A549 (cell line): Measurements from ENCODE around the gene NTRK2. TPM values are rescaled to one million over a fixed set of nuclear protein-coding genes. Genes with fewer than 3 reads are reported as not detected.

ENCODE experiments used
- ATAC-seq, 2 experiments: fragments of 200-7000 bp in 1 of 2; fragments of >200 bp in 1 of 2; cut with Nextera tagmentation in 1 of 2; cut with Tn5 transposase in 1 of 2; 3 replicates each; pipeline versions ENCODE4 v1.8.0 to v1.9.1; 2018 to 2020; ENCODE audit warnings: mild to moderate bottlenecking in 1 of 2, moderate library complexity in 1 of 2
- CTCF ChIA-PET: fragments of 300-600 bp; sonication (Branson Sonifier 250); formaldehyde crosslinking; extraction: SDS; loops from one replicate; lab custom pipeline; 2021; ENCODE audit warnings: antibody characterized with exemption, inconsistent platforms; lab: Yijun Ruan, JAX
- POLR2A ChIA-PET: fragments of 350-600 bp; formaldehyde crosslinking; extraction: SDS; loops from one replicate; lab custom pipeline; 2021; ENCODE audit warnings: antibody characterized with exemption, inconsistent platforms; lab: Yijun Ruan, JAX
- DNase-seq, 2 experiments: peaks; one replicate each; pipeline versions ENCODE4 v3.0.0 to v3.0.0-alpha.2; 2011 to 2016; ENCODE audit warnings: low read depth in 1 of 2, low spot score in 1 of 2
- FAIRE-seq: peaks from 2 replicates; lab custom pipeline; 2011; peaks lifted over from hg19 to GRCh38; lab: Jason Lieb, UNC
- H3K27ac ChIP-seq, 2 experiments: fragments of >200 bp; sonication (Bioruptor Twin); formaldehyde crosslinking; 3 replicates each; pipeline ENCODE4 v1.5.1; 2016 to 2017
- H3K4me1 ChIP-seq: fragments of >200 bp; sonication (Bioruptor Twin); formaldehyde crosslinking; 3 replicates; pipeline ENCODE4 v1.6.1; 2016
- H3K4me2 ChIP-seq: fragments of >200 bp; sonication (Bioruptor Twin); formaldehyde crosslinking; 3 replicates; pipeline ENCODE4 v1.6.1; 2016
- H3K4me3 ChIP-seq: fragments of >200 bp; sonication (Bioruptor Twin); formaldehyde crosslinking; 3 replicates; pipeline ENCODE4 v1.5.1; 2016
- H3K9me3 ChIP-seq: fragments of >200 bp; sonication (Bioruptor Twin); formaldehyde crosslinking; 3 replicates; pipeline ENCODE4 v1.6.1; 2016
- BCL3 ChIP-seq: fragments of >200 bp; sonication (Bioruptor Twin); formaldehyde crosslinking; IDR thresholded peaks from 3 replicates; pipeline ENCODE4 v1.6.1; 2016
- BHLHE40 ChIP-seq: IDR thresholded peaks from 2 replicates; pipeline ENCODE4 v1.6.1; 2012; ENCODE audit warnings: low read depth, low read length, inconsistent platforms
- CBX8 ChIP-seq: fragments of 200-600 bp; sonication (generic); IDR thresholded peaks from 2 replicates; pipeline ENCODE4 v1.6.1; 2016
- CHD4 ChIP-seq: fragments of 200-600 bp; sonication (generic); IDR thresholded peaks from 2 replicates; pipeline ENCODE4 v1.6.1; 2016; ENCODE audit warnings: antibody characterized with exemption, mild to moderate bottlenecking, borderline replicate concordance
- EHF ChIP-seq: fragments of 250-450 bp; sonication (Bioruptor Pico); IDR thresholded peaks from 2 replicates; pipeline ENCODE4 v1.5.0; 2020; ENCODE audit warnings: mild to moderate bottlenecking
- ESRRA ChIP-seq: fragments of 150-350 bp; IDR thresholded peaks from 2 replicates; pipeline ENCODE4 v1.6.1; 2014; ENCODE audit warnings: mild to moderate bottlenecking, low read length, borderline replicate concordance
- FOSB ChIP-seq: fragments of 250-450 bp; sonication (Bioruptor Pico); IDR thresholded peaks from 2 replicates; pipeline ENCODE4 v1.5.0; 2020; ENCODE audit warnings: mild to moderate bottlenecking, moderate library complexity
- FOSL2 ChIP-seq, 2 experiments: fragments of 450-650 bp in 1 of 2; fragments of >200 bp in 1 of 2; sonication (Bioruptor Twin) in 1 of 2; formaldehyde crosslinking; IDR thresholded peaks; 2 replicates each; pipeline versions ENCODE4 v1.5.0 to v1.6.1; 2016 to 2020; ENCODE audit warnings: mild to moderate bottlenecking in 1 of 2, moderate library complexity in 1 of 2
- HDAC2 ChIP-seq: fragments of 200-600 bp; sonication (generic); IDR thresholded peaks from 2 replicates; pipeline ENCODE4 v1.6.1; 2016
- HES2 ChIP-seq: fragments of >200 bp; sonication (Bioruptor Twin); formaldehyde crosslinking; IDR thresholded peaks from 2 replicates; pipeline ENCODE4 v1.6.1; 2016
- HOXA7 ChIP-seq: fragments of 250-450 bp; sonication (Bioruptor Pico); IDR thresholded peaks from 2 replicates; pipeline ENCODE4 v1.5.0; 2020; ENCODE audit warnings: mild to moderate bottlenecking, moderate library complexity
- HOXB13 ChIP-seq: fragments of 250-450 bp; sonication (Bioruptor Pico); IDR thresholded peaks from 2 replicates; pipeline ENCODE4 v1.5.0; 2020; ENCODE audit warnings: low read depth, mild to moderate bottlenecking, moderate library complexity
- HOXB5 ChIP-seq: fragments of 250-450 bp; sonication (Bioruptor Pico); IDR thresholded peaks from 2 replicates; pipeline ENCODE4 v1.5.0; 2020; ENCODE audit warnings: mild to moderate bottlenecking, moderate library complexity
- JUN ChIP-seq, 2 experiments: fragments of >200 bp; sonication (Bioruptor Twin); formaldehyde crosslinking; IDR thresholded peaks; 2 replicates in 1 of 2; 3 replicates in 1 of 2; pipeline ENCODE4 v1.6.1; 2016 to 2017
- JUNB ChIP-seq: fragments of >200 bp; sonication (Bioruptor Twin); formaldehyde crosslinking; IDR thresholded peaks from 2 replicates; pipeline ENCODE4 v1.6.1; 2016
- KDM5A ChIP-seq: fragments of 200-600 bp; sonication (generic); IDR thresholded peaks from 2 replicates; pipeline ENCODE4 v1.6.1; 2016; ENCODE audit warnings: antibody characterized with exemption, mild to moderate bottlenecking
- MAFK ChIP-seq: fragments of 450-650 bp; IDR thresholded peaks from 2 replicates; pipeline ENCODE4 v1.6.1; 2014; ENCODE audit not compliant: partially characterized antibody
- MAZ ChIP-seq: fragments of 150-350 bp; IDR thresholded peaks from 2 replicates; pipeline ENCODE4 v1.6.1; 2014; ENCODE audit warnings: antibody characterized with exemption, low read depth, low read length, borderline replicate concordance
- POLR2A ChIP-seq: IDR thresholded peaks from 2 replicates; pipeline ENCODE4 v1.6.1; 2012; ENCODE audit warnings: mild to moderate bottlenecking, low read length
- RAD21 ChIP-seq, 2 experiments: fragments of >200 bp in 1 of 2; sonication (Bioruptor Twin) in 1 of 2; formaldehyde crosslinking in 1 of 2; IDR thresholded peaks in 1 of 2; conservative IDR thresholded peaks in 1 of 2; 2 replicates in 1 of 2; 3 replicates in 1 of 2; pipeline ENCODE4 v1.6.1; 2012 to 2018; ENCODE audit warnings: inconsistent platforms in 1 of 2
- RARB ChIP-seq: fragments of 250-450 bp; sonication (Bioruptor Pico); IDR thresholded peaks from 2 replicates; pipeline ENCODE4 v1.8.0; 2021; ENCODE audit warnings: mild to moderate bottlenecking, moderate library complexity
- RCOR1 ChIP-seq: fragments of 150-350 bp; IDR thresholded peaks from 2 replicates; pipeline ENCODE4 v1.6.1; 2014; ENCODE audit warnings: antibody characterized with exemption, low read length, low read depth
- SREBF2 ChIP-seq: fragments of 450-650 bp; IDR thresholded peaks from 2 replicates; pipeline ENCODE4 v1.6.1; 2014; ENCODE audit warnings: mild to moderate bottlenecking, moderate library complexity
- TFCP2L1 ChIP-seq: fragments of 250-450 bp; sonication (Bioruptor Pico); IDR thresholded peaks from 2 replicates; pipeline ENCODE4 v1.5.0; 2021; ENCODE audit warnings: mild to moderate bottlenecking
- USF2 ChIP-seq: fragments of 450-650 bp; IDR thresholded peaks from 2 replicates; pipeline ENCODE4 v1.6.1; 2014; ENCODE audit warnings: antibody characterized with exemption
- ZC3H11A ChIP-seq: fragments of 450-650 bp; IDR thresholded peaks from 2 replicates; pipeline ENCODE4 v1.6.1; 2014; ENCODE audit warnings: antibody characterized with exemption, mild to moderate bottlenecking
- ZFP36 ChIP-seq: fragments of 450-650 bp; IDR thresholded peaks from 2 replicates; pipeline ENCODE4 v1.6.1; 2014; ENCODE audit warnings: borderline replicate concordance; ENCODE audit not compliant: partially characterized antibody
- ZNF302 ChIP-seq: fragments of 250-450 bp; sonication (Bioruptor Pico); IDR thresholded peaks from 2 replicates; pipeline ENCODE4 v1.9.0; 2021; ENCODE audit warnings: inconsistent platforms, mild to moderate bottlenecking, moderate library complexity
- WGBS: methylation state at CpG from one replicate; pipeline ENCODE4 v1.1.6; 2017; ENCODE audit errors: missing lambda C conversion rate; 5-methylcytosine and 5-hydroxymethylcytosine counted together
- polyA plus RNA-seq, 4 experiments: library from polyadenylated mRNA; depleted of rRNA in 3 of 4; stranded (reverse); fragments of >200 nt; fragmentation: RNase III in 1 of 4; extraction: RNeasy Plus Mini Kit Qiagen cat#74134 plus additional on column Dnase treatment in 1 of 4; gene quantifications; 2 replicates in 3 of 4; 3 replicates in 1 of 4; pipeline ENCODE4 v1.2.3, GENCODE V29; 2011 to 2017

NTRK2 gene
- polyA plus RNA-seq, 2 of the 4 experiments (the other 2 are of a cell fraction): 0.03 TPM

GRCh38 chr9:84758817-84759216 is 89.3 kb downstream of the NTRK2 start:
- FAIRE-seq (no peak), DNase-seq (no peak), ATAC-seq (no peak)
- Histone ChIP-seq H3K4me1 (no peaks in the 10 kb centered on the region), H3K9me3 (no peaks in the 10 kb centered on the region), H3K4me3 (no peak overlapping the region), H3K27ac (no peak overlapping the region), H3K4me2 (no peak overlapping the region)
- ChIA-PET POLR2A (no interaction called here), CTCF (interaction anchor here (0.6 to 1.7 kb wide), 2 partner anchors 196 to 222 kb away, joined by 4 read pairs; no protein-coding TSS in a partner anchor)
- TF ChIP-seq POLR2A (no peak), SREBF2 (no peak), BHLHE40 (no peak), HOXB5 (CRISPR knock-in tag) (no peak), ZNF302 (CRISPR knock-in tag) (no peak), TFCP2L1 (CRISPR knock-in tag) (no peak), EHF (CRISPR knock-in tag) (no peak), RAD21 (conservative IDR thresholded peaks at IDR 0.05 in 1 of 2, IDR thresholded peaks at IDR 0.05 in 1 of 2) (no peak), JUN (IDR thresholded peaks at IDR 0.05) (no peak), HES2 (no peak), USF2 (no peak), CBX8 (no peak), ZC3H11A (no peak)
- 19% methylated on average over 1 of the region's 1 CpG for whole genome bisulfite sequencing

- no peaks in the 10 kb centered on the region for H3K4me1 ChIP-seq
- TF ChIP-seq ESRRA (no peak), HOXB13 (CRISPR knock-in tag) (no peak), CHD4 (no peak), ZNF302 (CRISPR knock-in tag) (no peak), FOSL2 (IDR thresholded peaks at IDR 0.05) (no peak), FOSL2 (CRISPR knock-in tag; IDR thresholded peaks at IDR 0.05) (no peak)
- H3K4me2 ChIP-seq: no peak overlapping the region
- ATAC-seq: no peak
- POLR2A ChIA-PET: no interaction called here
- no peak for DNase-seq
- CTCF ChIA-PET: interaction anchor here (0.6 to 1.7 kb wide), 2 partner anchors 195 to 221 kb away, joined by 4 read pairs; no protein-coding TSS in a partner anchor
- H3K9me3 ChIP-seq: no peaks in the 10 kb centered on the region
- no peak overlapping the region for H3K4me3 ChIP-seq
- WGBS: 7% methylated on average over 2 of the region's 2 CpGs
- H3K27ac ChIP-seq: no peak overlapping the region
- no peak for FAIRE-seq
These were observed 89.8 kb downstream of the NTRK2 start for GRCh38 chr9:84759300-84759750.

GRCh38 chr9:84759804-84760203 is 90.3 kb downstream of the NTRK2 start:
- Histone ChIP-seq H3K4me3 (no peak overlapping the region), H3K27ac (no peak overlapping the region), H3K9me3 (no peaks in the 10 kb centered on the region), H3K4me2 (no peak overlapping the region), H3K4me1 (no peaks in the 10 kb centered on the region)
- FAIRE-seq (no peak), DNase-seq (no peak), ATAC-seq (no peak)
- ChIA-PET CTCF (interaction anchor here (1.7 kb wide), 1 partner anchor 195 kb away, joined by 4 read pairs; no protein-coding TSS in a partner anchor), POLR2A (no interaction called here)
- 13% methylated on average over 2 of the region's 2 CpGs for WGBS
- TF ChIP-seq CBX8 (no peak), FOSB (CRISPR knock-in tag) (no peak), BHLHE40 (no peak), ZNF302 (CRISPR knock-in tag) (no peak), MAFK (no peak), BCL3 (no peak), RCOR1 (no peak), POLR2A (no peak), ZFP36 (no peak), HDAC2 (no peak), RARB (no peak), HOXA7 (no peak), KDM5A (no peak), HES2 (no peak), JUNB (no peak), USF2 (no peak), MAZ (no peak)
